Measurements from ENCODE around the gene SLC38A10. TPM values are rescaled to one million over a fixed set of nuclear protein-coding genes. Genes with fewer than 3 reads are reported as not detected.

SLC38A10 gene
- 261 TPM for total RNA-seq

DNA sequence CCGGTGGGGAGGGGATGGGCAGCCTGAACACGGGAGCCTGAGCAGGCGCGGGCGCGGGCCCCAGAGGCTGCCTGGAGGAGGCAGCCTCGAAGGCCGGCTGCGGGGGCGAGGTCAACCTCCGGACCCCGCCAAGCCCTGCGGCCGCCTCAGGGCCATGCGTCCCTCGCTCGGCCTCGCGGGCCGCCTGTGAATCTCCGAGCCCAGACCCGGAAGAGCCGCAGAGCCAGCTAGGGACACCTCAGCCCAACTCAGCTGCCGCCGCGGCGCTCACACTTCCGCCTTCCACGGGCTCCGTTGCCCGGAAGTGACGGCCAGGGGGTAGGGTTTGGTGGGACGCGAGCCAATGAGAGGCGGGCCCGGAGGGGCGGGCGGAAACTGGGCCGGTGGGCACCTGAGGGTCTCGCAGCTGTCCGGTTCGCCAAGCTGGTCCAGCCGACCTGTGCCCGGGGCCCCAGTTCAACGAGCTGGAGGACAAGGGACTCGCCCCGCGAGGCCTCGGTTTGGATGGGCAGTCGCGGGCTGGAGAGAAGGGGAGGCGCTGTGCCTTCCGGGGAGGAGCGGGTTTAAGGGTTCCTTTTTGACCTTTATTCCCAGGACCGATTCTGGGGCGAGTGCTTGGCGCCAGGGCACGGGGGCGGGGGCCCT lies at the start of gene SLC38A10:
Gene SLC38A10, minus strand, starts transcription at position 277 of the 645 bp plus-strand sequence. CDS start 386 bp downstream, outside the sequence.
- Histone ChIP-seq H3K9me3 (no peaks in the 10 kb centered on the region), H3K4me1 (peaks cover 12 to 20% of the 10 kb centered on the region in 2 donors), H3K36me3 (peaks cover 5 to 6% of the 10 kb centered on the region in 2 donors), H3K27ac (peak within 1 kb of the TSS; percentile 88 to 97), H3K4me3 (peak within 1 kb of the TSS; percentile 84 to 99), H3K27me3 (no peaks in the 10 kb centered on the region)
- intact Hi-C loops (cut with DNase I), result loop anchor here (2.0 kb wide), 1 partner anchor 100 kb away; the partner anchor contains the start of gene BAHCC1
- TF ChIP-seq, protein P1, sequence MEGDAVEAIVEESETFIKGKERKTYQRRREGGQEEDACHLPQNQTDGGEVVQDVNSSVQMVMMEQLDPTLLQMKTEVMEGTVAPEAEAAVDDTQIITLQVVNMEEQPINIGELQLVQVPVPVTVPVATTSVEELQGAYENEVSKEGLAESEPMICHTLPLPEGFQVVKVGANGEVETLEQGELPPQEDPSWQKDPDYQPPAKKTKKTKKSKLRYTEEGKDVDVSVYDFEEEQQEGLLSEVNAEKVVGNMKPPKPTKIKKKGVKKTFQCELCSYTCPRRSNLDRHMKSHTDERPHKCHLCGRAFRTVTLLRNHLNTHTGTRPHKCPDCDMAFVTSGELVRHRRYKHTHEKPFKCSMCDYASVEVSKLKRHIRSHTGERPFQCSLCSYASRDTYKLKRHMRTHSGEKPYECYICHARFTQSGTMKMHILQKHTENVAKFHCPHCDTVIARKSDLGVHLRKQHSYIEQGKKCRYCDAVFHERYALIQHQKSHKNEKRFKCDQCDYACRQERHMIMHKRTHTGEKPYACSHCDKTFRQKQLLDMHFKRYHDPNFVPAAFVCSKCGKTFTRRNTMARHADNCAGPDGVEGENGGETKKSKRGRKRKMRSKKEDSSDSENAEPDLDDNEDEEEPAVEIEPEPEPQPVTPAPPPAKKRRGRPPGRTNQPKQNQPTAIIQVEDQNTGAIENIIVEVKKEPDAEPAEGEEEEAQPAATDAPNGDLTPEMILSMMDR (IDR thresholded peaks at IDR 0.05), result no peak
- DNase-seq (ENCODE audit: low spot score in 2 of 2), result peak; percentile 70 to 95

DNA sequence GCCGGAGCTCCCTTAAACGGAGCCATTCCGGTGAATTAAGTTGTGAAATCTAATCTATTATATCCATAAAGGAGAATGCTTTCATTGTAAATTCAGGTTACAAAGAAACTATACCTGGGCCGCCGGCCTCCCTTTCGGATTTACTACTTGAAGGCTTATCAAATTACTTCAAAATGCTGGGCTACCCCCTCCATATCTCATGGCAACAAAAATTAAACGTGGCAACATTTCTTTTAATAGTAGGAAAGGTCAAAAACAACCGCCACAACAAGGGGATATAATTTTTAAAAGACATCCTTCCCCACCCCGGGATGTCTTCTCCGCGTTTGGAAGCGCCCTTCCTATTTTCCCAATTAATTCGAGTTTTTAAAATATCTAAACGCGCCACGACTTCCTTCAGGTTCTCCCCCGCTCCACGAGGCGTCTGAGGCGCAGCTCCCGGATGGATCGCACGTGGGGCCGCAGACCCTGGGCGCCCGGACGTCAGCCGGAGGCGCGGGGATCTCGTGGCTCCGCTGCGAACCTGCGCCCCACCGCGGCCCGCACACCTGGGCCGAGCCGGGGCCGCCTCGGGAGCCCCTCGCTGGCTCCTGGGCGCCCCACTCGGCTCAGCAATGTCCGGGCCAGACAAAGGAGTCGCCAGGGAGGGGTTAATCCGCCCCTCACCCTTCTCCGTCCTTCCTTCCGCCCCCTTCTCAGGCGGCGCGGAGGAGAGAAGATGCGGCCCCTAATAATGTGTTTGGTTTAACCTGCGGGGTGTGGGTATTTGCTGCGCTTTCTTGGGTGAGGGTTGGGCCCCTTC lies 47.4 kb upstream of the SLC38A10 start:
- Histone ChIP-seq H3K9me3 (no peaks in the 10 kb centered on the region), H3K4me1 (peaks cover 4 to 40% of the 10 kb centered on the region in 2 donors), H3K36me3 (no peaks in the 10 kb centered on the region), H3K4me3 (peak overlapping the region; percentile 83 to 94), H3K27ac (peak overlapping the region; percentile 95 to 97), H3K27me3 (no peaks in the 10 kb centered on the region)
- intact Hi-C loops (cut with DNase I), result no loop called here
- TF ChIP-seq, protein P1 (IDR thresholded peaks at IDR 0.05), result no peak
- no peak for DNase-seq (ENCODE audit: low spot score in 2 of 2)

DNA sequence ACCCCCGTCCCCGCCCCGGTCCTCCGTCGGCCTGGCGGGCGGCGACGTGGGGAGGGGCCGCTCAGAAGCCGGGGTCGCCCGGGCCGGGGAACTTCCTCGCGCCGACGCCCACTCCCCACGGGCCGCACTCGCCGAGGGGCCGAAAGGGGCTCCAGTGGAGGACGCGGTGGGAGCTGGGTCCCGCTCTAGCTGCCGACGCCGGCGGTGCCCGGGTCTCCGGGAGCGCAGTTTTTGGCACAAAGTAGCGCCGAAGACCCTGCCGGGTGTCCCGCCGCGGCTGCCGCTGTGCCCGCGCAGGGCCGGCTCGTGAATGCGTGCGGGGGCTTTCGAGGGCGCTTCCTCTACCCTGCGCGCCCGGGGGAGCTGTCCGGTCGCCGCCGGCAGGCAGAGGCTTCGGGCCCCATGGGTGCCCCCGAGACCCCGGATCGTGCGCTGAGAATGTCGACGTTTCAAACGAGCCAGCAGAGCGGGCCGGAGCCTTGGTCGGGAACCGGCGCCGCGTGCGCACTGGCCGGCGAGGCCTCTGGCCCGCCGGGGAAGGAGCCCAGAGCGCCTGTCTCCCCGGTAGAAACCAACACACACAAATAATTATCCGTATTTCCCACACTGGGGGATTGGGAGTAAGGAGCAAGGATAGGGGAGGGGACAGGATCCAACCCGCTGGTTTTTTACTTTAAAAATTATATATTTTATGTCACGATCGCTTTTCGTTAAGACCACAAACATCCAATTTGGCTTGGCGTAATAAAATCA lies 46.6 kb upstream of the SLC38A10 start:
- H3K4me1 ChIP-seq, result peaks cover 4 to 38% of the 10 kb centered on the region in 2 donors
- no peaks in the 10 kb centered on the region for H3K36me3 ChIP-seq
- TF ChIP-seq, protein P1 (IDR thresholded peaks at IDR 0.05), result no peak
- peak overlapping the region; percentile 83 to 94 for H3K4me3 ChIP-seq
- no peaks in the 10 kb centered on the region for H3K27me3 ChIP-seq
- H3K27ac ChIP-seq, result peak overlapping the region; percentile 95 to 97
- DNase-seq (ENCODE audit: low spot score in 2 of 2), result no peak
- H3K9me3 ChIP-seq, result no peaks in the 10 kb centered on the region
- intact Hi-C loops (cut with DNase I), result no loop called here

DNA sequence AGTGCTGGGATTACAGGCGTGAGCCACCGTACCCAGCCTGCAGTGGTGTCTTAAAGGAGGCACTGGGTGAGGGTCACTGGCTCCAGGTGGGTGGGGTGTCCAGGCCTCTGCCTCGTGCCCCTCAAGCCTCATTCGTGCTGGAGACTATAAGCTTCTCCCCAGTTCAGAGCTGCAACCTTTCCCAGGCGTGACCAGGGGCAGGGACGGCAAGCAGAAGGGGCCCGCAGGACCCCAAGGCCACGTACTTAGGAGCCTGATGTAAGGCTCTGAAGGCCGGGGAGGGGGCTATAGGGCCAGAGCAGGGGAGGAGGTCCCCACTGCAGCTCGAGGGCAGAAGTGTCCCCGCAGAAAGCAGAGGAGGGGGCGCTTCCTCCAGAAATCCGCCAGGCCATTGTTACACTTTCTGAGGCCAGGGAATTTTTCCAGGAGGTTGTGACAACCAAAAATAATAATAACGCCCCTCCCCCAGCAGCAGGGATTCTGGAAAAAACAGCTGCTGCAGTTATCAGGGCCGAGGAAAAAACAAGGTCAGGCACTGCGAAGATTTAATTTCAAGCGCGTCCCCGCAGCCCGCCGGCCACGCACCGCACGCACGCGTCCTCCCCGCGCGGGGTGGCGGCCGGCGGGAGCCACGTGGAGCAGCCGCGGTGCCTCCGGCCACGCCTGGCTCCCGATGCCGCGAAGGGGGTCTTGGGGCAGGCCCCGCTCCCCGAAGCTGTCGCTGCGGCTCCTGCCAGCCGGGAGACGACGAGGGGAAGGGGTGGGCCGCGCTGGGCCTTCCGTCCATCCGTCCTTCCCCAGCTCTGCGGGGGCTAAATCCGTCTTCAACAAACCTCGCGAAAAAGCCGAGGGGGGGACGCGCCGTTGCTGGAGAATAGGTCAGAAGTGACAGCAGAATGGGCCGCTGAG lies 45.8 kb upstream of the SLC38A10 start:
- DNase-seq (ENCODE audit: low spot score in 2 of 2), result no peak
- Histone ChIP-seq H3K4me1 (peaks cover 4 to 36% of the 10 kb centered on the region in 2 donors), H3K27ac (peak overlapping the region; percentile 95 to 97), H3K27me3 (no peaks in the 10 kb centered on the region), H3K9me3 (no peaks in the 10 kb centered on the region), H3K36me3 (no peaks in the 10 kb centered on the region), H3K4me3 (peak overlapping the region; percentile 83 to 94)
- intact Hi-C loops (cut with DNase I), result no loop called here
- TF ChIP-seq, protein P1 (IDR thresholded peaks at IDR 0.05), result no peak

Data from ascending aorta (tissue), 2 donors.